ENCODE data around the gene MOB1B.
"Not testable (repeated sequence)": the region's sequence is repeated elsewhere in the genome, so short reads cannot be mapped to it uniquely, and the experiment has no call there.

GRCh38 chr4:70999639-71000038, 97.5 kb downstream of the MOB1B start:
- not testable (repeated sequence) for TF ChIP-seq CTCF (IDR thresholded peaks at IDR 0.05; ENCODE audit: borderline replicate concordance, extremely low read depth, low read length, poor library complexity, severe bottlenecking); EZH2 (IDR thresholded peaks at IDR 0.05; ENCODE audit: borderline replicate concordance, low read depth, low read length, severe bottlenecking)
